GM13977 (cell line): ENCODE measurements around the gene RPL28.

ENCODE experiments used
- DNase-seq: peaks from one replicate; pipeline ENCODE4 v3.0.0; 2012; ENCODE audit warnings: low spot score
- CTCF ChIP-seq: IDR thresholded peaks from 2 replicates; pipeline ENCODE4 v1.5.1; 2012; ENCODE audit warnings: mild to moderate bottlenecking, control low read depth; ENCODE audit not compliant: insufficient read depth; ENCODE audit errors: extremely low read depth, missing control alignments
- in situ Hi-C: fragments of 300-500 bp; cut with MboI; formaldehyde crosslinking; loops from one replicate; pipeline ENCODE4 v1.12.0; 2022; ENCODE audit warnings: low sequenced_read_pairs, low pct_unique_long_range_greater_than_20kb, mixed read lengths, inconsistent platforms; ENCODE audit not compliant: unreplicated experiment

The RPL28 gene

GRCh38 chr19:55383279-55384130 lies 2.2 kb upstream of the RPL28 start:
- peak; percentile 47 for TF ChIP-seq CTCF
- in situ Hi-C loops: no loop called here
- peak; percentile 91 for DNase-seq

GRCh38 chr19:55384131-55384919 lies 1.4 kb upstream of the RPL28 start, which contains the start of gene TMEM238:
TSS of gene TMEM238 (minus strand) at chr19:55384292. CDS start at chr19:55384259, 33 bp downstream.
- TF ChIP-seq CTCF: no peak
- in situ Hi-C loops: no loop called here
- peak; percentile 69 for DNase-seq

GRCh38 chr19:55384920-55385723 lies 610 bp upstream of the RPL28 start:
- DNase-seq: peak; percentile 98
- no peak for TF ChIP-seq CTCF
- in situ Hi-C loops: no loop called here

GRCh38 chr19:55386493-55386971 lies 800 bp downstream of the RPL28 start:
- no peak for DNase-seq
- TF ChIP-seq CTCF: no peak
- in situ Hi-C loops: no loop called here

- no peak for TF ChIP-seq CTCF
- no peak for DNase-seq
- in situ Hi-C loops: no loop called here
These were observed 2.2 kb downstream of the RPL28 start for GRCh38 chr19:55387736-55388497.
